Measurements from ENCODE around the gene TOP1.

The TOP1 gene

GRCh38 chr20:41058674-41059635, 30.3 kb downstream of the TOP1 start:
- no peak for DNase-seq (ENCODE audit: low read depth)
- no peak overlapping the region for H3K4me3 ChIP-seq (ENCODE audit: low read length)
- TF ChIP-seq CTCF (conservative IDR thresholded peaks at IDR 0.05; ENCODE audit: low read depth, low read length): no peak

- no peak overlapping the region for H3K4me3 ChIP-seq (ENCODE audit: low read length)
- no peak for DNase-seq (ENCODE audit: low read depth)
- TF ChIP-seq CTCF (conservative IDR thresholded peaks at IDR 0.05; ENCODE audit: low read depth, low read length): no peak
Observed at GRCh38 chr20:41061155-41061554, 32.5 kb downstream of the TOP1 start.

GRCh38 chr20:41063442-41063841, 34.8 kb downstream of the TOP1 start:
- no peak for TF ChIP-seq CTCF (conservative IDR thresholded peaks at IDR 0.05; ENCODE audit: low read depth, low read length)
- H3K4me3 ChIP-seq (ENCODE audit: low read length): no peak overlapping the region
- DNase-seq (ENCODE audit: low read depth): no peak

- DNase-seq (ENCODE audit: low read depth): no peak
- no peak for TF ChIP-seq CTCF (conservative IDR thresholded peaks at IDR 0.05; ENCODE audit: low read depth, low read length)
Observed at GRCh38 chr20:41064377-41064776, 35.8 kb downstream of the TOP1 start.

GRCh38 chr20:41065716-41066115, 37.1 kb downstream of the TOP1 start:
- no peak for TF ChIP-seq CTCF (conservative IDR thresholded peaks at IDR 0.05; ENCODE audit: low read depth, low read length)
- DNase-seq (ENCODE audit: low read depth): no peak
- no peak overlapping the region for H3K4me3 ChIP-seq (ENCODE audit: low read length)

More at GRCh38 chr20:41064377-41064776, 35.8 kb downstream of the TOP1 start:
- H3K4me3 ChIP-seq (ENCODE audit: low read length): no peak overlapping the region

GRCh38 chr20:41068806-41069205, 40.2 kb downstream of the TOP1 start:
- H3K4me3 ChIP-seq (ENCODE audit: low read length): no peak overlapping the region
- DNase-seq (ENCODE audit: low read depth): no peak
- TF ChIP-seq CTCF (conservative IDR thresholded peaks at IDR 0.05; ENCODE audit: low read depth, low read length): no peak

Measured in retinal pigment epithelial cell (primary cell).